ENCODE results near the gene SLC1A1.

Gene SLC1A1

DNA sequence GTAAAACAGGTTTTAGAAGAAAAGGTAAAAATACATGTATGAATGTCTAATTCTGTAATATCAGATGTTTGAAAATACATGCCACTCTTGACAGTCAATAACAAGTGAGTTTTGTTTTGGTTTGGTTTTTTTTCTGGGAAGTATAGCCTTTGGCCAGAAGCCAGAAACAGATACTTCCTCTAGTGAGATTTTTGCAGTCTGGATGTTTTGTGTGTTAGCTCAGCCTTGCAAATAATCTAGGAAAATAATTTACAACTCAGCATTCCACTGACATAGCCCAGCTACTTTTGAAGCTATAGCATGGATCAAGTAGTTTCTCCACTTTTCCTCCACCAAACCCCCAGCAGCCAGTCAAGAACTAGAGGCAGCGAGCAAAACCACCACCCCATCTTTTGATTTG lies 56.7 kb downstream of the SLC1A1 start:
- DNase-seq = no peak

DNA sequence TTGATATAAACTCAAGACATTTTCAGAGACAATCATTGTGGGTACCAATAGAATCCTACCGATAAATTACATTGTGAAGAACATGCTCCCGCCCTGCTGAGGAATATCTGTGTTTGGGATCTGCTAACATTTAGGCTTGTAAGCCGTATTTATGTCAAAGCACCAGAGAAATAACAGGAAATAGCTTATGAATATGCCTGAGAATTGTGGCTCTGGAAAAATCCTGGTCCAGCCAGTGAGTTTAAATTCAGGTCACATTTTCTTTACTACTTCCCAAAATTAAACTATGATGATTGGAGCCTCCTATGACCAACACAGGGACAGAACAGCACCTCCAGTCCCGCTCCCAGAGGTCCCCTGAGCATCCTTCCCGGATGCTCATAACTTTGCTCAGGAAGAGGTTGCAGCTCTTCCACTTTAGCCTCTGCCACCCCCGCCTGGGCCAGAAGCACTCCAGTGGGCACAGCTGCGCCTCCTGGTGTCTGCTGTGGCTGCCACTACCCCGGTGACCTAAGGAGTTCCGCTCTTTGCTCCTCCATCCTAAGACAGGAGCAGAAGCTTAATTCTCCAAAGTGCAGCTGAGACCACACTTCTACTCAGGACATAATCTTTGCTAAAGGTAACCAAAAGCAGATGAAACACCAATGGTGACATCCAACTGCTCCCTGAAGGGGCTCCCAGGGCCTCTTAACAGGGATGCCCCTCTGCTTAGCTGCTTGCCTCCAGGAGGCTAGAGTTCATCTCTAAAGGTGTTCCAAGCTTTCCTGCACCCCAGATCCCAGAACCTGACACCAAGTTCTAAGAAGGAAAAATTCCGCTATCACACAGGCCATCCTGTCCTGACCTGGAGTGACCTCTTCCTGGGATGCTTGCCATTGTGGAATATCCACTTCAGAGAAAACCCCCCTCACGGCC lies 58.8 kb downstream of the SLC1A1 start:
- DNase-seq = peak; percentile 16

DNA sequence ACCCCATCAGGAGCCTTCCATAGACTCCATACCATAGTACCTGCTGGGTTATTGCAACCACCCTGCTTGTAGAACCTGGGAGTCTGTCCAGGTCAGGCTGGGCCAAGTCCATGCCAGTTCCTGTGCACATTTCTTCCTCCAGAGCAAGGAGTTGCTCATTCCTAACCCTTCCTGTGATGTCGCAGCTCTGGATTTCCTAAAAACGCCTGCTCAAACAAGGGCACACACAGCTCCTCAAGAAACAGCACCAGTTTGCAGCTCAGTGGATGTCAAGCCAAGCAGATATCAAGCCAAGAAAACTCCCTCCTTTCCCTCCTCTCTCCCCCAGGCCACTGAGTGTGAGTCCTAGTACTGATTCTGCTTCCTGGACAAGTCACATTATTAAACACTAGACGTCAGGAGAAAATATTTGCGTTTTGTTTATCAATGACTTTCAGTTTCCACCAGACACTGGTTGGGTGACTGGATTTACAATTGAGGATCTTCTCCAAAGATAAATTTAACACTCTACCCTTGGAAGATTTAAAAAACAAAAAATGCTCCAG lies 59.6 kb downstream of the SLC1A1 start:
- no peak for DNase-seq

DNA sequence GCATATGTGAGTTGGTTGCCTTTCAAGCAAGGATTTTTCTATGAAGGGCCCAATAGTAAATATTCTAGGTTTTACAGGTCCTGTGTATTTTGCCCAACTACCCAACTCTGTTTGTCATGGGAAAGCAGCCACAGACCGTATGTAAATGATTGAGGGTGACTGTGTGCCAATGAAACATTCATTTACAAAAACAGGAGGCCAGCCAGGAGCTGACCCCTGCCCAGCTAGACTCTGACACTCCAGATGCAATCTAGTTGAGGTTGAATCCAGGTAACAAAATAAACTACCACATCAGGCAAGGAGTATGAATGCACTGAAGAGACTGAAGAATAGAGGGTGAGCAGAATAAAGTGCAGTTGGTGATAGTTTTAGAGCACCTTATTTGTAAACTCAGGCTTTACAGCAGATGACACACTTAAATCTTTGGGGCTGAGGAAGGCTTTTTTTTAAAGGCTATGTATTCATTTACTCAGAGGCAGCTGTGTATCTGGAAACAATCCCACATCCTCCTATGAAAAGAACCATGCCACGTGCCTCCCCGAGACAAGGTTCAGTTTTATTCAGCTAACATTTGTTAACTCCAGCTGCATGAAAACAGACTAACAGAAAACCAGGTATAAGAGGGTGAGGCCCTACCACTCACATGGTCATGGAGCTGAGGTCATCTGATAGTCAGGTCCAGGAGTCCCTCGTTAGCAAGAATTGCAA lies 60.7 kb downstream of the SLC1A1 start:
- DNase-seq = no peak

DNA sequence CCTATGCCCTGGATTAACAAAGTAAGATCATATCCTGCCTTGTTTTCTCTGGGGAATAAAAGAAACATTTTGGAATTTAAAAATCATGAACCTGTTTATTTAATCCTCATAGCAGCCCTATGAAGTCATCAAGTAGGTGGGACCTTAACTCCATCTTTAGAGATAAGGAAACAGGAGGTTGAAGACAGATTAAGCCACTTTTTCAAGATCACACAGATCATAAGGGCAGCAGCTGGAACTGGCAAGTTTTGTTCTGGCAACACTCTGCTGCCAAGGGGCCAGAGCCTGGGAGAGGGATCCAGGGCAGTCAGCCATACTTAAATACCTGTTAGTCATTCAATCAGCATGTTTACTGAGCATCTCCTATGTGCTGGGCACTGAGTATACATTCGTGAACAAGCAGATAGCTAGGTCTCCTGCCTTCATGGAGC lies 63.7 kb downstream of the SLC1A1 start:
- no peak for DNase-seq

DNA sequence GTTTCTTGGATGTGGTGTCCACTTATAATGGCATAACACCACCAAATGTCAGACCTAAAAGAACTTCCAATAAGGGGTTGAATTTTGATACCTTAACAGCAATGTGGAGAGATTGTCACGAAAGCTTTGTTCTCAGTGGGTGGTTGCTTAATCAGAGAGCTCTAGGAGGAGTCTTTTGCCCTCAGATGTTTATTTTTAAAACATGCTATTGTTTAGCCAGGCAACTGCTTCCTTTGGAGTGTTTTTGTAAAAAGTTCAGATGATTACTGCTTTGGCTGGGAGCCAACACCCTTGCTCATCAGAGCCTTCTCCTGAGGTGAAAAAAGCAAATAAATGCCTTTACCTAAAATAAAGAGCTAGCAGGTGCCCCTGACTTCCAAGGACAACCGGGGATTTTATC lies 65.0 kb downstream of the SLC1A1 start:
- peak; percentile 6 for DNase-seq

DNA sequence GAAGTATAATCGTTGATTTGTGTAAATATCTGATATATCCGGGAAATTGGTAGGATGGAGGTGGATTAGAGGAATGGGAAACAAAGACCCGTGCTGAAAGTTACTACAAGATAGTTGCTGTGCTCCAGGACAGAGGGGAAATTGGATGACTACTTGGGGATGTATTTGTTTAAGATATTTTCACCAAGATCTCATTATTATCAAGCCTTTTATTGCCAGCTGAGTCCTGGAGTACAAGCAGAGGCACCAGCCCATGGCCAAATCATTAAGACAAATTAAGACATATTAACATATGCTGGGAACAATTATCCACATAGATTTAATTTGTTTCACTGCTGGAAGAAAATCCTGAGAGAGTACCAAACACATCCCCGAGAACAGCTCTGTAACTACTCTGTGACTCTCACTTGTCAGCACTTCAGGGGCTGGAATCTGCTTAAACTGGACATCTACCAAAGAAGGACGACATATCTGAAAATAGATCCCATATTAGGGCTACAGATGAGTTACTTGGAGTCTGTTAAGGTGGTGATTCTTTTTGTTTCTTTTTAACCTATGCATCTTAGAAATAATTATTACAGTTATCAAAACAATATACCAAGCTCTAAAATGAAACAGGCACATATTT lies 68.2 kb downstream of the SLC1A1 start:
- DNase-seq = no peak

DNA sequence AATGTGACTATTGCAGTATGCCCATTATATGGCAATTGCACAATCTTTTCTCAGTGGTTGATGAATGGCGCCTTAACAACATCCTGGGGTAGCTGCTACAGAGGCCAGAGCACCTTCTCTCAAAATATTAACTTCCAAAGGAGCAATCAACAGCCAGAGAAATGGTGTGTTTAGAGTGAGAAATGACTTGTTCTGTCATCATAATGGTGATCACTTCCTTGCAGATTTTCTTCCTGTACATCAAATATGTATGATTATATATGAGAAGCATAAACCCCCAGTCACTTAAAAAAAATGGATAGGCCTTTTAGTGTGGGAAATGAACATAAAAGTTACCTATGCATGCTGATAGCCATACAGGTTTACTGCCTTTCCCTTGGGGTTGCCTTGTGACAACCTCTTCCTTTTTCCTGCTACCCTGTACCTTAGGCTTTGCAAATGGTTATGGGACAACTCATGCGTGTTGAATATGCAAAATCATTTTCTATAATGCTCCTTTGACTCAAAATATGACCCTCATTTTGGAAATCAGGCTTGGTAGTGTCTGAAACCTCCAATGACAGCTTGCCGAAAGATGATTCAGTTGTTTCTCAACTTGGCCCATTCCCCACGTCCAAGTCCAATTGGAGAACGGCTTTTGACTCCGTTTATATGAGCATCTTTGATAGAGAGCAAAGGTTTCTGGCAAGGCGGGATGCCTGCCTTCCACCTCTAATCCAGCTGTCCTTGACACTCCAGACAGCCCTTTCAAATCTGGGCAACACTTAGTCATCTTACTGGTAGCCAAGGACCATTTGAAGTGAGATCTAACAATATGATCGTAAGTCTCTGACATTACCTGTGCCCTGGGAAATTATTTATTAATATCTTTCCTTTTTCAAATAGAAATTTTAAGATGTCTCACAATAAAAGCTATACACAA lies 69.3 kb downstream of the SLC1A1 start:
- DNase-seq = no peak

DNA sequence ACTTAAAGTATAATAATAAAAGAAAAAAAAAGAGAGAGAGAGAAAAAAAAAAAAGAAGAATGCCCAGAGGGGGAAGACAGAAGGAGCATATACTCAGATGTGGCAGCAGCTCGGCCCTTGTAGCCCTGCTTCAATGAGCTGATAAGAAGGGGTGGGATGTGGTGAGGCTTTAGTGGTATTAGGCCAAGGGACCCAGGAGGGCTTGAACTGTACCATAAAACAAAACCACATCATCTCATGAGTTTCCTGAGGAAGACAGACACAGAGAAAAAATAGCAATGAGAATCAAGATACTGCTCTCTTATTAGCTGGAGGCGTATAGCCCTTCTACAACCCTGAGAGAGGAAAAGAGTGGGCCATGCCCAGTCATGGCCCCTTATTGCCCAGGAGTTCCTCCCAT lies 72.8 kb downstream of the SLC1A1 start:
- no peak for DNase-seq

DNA sequence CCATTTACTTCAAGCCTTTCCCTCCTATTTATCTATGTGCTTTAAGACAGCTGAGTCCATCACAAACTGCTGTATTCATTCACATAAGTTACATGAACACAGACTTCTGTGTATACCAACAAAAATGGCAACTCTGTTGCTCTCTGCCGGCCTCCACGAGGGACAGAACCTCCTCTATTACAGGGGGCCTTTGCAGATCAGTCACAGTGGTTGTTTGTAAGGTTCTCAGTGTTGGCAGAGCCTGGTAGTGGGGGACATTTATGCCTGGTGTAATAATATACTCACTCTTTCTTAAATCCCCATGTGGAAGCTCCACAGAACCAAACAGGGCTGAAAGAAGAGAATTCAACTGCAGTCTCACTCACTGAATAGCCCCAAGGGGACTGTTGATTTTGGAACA lies 76.5 kb downstream of the SLC1A1 start:
- no peak for DNase-seq

DNA sequence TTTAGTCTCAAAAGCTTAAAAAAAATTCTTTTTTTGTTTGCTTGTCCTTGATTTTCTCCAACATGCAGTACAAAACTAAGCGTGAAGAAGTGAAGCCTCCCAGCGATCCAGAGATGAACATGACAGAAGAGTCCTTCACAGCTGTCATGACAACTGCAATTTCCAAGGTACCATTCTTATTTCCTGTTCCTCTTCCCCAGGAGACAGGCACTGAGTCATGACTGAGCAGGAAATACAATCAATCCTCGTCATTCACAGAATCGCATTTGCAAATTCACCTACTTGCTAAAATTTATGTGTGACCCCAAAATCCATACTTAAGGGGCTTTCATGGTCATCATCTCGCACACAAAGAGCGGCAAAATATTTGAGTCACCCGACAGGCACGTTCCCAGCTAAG lies 77.3 kb downstream of the SLC1A1 start:
- no peak for DNase-seq

DNA sequence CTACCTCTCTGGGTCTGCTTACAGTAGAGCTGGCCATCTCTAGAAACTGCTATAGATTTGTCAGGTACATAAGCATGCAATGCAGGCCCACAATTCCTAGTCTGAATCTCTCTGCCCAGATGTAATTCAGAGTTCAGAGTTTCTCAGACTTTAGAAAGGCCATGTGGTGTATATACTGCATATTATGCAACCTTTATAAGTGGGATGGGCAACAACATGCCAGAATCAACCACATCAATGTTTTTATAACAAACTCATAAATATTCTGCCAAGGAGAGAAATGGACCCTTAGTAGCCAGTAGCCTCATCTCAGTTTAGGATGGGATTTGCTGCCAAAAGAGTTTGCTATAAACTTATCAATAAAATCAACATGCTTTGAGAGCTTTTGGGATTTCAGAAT lies 78.8 kb downstream of the SLC1A1 start:
- no peak for DNase-seq

DNA sequence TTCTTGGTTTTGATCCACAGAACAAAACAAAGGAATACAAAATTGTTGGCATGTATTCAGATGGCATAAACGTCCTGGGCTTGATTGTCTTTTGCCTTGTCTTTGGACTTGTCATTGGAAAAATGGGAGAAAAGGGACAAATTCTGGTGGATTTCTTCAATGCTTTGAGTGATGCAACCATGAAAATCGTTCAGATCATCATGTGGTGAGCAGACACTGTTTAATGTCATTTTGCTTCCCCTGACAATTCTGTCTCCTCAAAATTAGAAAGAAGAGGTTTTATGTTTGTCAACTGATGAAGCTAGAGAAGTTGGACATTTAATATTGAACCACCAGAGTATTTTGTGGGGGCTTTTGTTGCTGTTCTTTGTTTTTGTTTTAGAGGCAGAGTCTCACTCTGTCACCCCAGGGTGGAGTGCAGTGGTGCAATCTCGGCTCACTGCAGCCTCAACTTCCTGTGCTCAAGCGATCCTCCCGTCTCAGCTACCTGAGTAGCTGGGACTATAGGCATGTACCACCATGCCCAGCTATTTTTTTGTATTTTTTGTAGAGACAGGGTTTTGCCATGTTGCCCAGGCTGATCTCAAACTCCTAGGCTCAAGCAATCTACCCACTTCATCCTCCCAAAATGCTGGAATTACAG lies 82.0 kb downstream of the SLC1A1 start:
- no peak for DNase-seq

DNA sequence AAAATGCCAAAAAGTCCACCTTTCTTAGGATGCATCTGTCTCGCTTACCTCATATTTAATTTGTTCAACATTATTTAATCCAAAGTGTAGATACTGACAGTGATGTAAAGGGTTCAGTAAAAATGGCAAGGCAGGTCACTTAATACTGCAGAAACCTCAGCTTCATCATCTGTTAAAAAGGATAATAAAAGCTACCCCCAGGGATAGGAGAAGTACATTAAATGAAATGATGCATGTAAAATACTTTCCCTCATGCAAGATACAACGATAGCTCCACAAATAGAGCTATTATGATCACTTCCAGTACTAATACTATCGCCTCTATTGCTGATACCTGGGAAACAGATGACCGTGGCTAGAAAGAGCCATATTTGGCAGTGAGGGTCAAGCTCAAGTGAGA lies 82.9 kb downstream of the SLC1A1 start:
- DNase-seq = no peak

DNA sequence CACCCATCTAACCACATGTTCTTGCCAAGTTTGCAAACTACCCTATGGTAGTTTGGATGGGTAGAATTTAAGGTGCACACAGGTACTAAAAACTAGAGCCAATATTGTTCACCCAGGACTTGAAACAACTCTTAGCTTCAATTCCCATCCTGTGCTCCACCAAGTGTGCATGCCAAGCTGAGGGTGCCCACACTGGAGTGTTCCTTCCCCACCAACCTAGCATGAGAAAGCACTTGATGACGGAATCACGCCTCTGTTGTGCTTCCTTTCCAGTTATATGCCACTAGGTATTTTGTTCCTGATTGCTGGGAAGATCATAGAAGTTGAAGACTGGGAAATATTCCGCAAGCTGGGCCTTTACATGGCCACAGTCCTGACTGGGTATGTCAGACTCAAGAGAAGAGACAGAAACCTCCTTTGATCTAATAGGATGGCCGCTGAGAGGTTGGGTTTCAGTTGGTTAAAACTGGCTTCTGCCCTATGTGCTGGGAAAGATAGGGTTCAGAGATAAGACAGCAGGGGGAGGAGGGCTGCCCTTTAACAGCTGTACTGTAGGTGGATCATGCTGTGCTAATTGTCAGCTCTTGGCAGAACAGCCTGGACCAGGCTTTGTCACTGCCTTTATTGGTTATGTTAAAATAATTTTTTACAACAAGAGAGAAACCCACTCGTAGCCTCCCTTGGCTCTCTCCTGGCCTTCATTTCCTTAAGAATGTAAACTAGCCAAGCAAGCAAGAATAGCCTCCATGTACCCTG lies 83.5 kb downstream of the SLC1A1 start:
- no peak for DNase-seq

DNA sequence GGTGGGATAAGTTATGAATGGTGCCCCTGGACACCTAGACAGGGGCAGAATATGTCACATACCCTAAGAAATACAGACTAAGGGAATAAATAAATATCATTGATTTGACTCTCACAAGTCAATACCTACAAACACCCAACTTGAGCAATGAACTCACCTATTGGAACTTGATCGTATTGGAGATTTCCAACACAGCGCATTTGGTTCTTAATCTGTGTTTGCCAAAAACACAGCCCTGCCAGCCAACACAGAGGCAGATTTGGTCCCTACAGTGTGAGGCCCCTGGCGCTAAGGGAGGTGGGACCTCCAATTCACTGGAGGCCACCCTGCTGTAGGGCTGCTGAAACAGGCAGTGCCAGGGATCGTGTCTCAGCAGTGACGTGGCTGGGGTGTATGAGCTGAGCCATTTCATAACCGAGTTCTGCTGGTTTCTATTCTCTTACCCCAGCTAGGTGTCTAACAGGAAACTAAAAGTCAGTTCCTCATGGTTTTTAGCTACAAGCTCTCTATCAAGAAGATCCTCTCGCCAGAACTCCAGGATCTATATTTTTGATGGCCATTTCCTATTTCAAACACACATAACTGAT lies 84.5 kb downstream of the SLC1A1 start:
- no peak for DNase-seq

DNA sequence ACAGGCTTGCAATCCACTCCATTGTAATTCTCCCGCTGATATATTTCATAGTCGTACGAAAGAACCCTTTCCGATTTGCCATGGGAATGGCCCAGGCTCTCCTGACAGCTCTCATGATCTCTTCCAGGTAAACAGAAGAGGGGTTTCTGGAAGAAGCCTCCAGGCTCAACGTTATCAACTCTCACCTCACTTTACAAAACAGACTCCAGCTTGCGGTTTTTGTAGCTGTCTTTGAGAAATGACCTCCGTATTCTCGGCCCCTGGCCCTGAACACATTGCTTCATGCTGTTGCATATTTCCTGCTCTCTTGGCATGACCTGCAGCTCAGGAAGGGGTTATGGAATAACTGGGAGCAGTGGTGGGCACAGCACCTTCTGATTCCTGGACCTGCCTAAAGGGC lies 85.7 kb downstream of the SLC1A1 start:
- no peak for DNase-seq

DNA sequence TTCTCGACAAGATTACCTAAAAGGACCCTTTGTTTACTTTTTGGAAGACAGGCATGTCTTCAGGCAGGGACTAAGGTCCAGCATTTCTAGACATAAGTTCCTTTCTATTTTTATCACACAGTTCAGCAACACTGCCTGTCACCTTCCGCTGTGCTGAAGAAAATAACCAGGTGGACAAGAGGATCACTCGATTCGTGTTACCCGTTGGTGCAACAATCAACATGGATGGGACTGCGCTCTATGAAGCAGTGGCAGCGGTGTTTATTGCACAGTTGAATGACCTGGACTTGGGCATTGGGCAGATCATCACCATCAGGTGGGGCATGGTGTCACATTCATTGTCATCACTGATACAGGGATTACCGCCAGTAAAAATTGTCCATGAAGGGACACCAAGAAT lies 86.2 kb downstream of the SLC1A1 start:
- DNase-seq = no peak

DNA sequence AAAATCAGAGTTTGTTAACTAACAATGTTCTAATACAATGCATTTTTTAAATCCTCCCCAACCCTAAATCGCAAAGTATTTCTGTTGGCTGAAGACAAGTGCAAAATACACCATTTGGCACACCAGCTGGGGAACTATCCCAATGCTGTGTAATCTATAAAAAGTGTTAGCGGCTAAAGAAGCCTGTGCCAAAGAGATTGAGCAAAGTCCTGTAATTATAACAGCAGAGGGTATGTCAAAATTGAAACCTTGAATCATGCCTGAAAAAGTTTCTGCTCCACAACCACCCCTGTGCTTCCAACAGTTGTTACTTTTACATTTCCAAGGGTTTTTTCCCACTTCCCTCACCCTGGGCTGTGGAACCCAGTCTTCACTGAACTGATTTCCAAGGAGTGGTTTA lies 88.7 kb downstream of the SLC1A1 start:
- no peak for DNase-seq

DNA sequence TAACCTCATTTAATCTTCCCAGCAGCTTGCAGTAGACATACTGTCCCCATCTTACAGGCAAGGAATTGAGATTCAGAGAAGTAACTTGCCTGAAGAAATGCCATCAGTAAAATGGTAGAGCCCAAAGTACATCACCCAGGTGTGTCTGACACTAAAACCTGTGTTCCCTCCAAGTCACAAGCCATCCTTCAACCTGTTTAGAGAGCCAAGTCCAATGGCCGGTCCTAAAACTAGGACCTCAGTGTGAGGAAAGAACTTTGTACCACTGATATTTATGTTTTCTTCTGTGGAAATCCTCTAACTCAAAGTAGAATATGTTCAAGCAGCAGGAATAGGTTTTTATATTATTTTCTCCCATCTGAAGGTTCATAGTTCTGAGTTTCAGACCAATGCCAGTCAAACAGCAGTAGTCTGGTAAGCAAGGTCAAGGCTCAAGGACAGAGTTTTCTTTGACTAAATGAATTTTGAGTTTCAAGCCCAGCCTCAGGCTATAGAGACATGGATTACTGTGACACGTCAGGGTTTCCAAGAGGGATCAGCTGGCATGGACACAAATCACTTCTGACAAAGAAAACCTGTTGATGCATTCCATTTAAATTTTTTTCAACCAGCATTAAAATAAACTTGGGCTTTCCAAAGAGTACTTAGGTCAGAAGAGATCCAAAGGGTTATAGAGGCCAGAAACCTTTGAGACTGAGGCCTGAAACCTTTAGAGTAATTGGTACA lies 90.9 kb downstream of the SLC1A1 start:
- no peak for DNase-seq
